ENCODE data around the gene CITED4. TPM values are rescaled to one million over a fixed set of nuclear protein-coding genes. Genes with fewer than 3 reads are reported as not detected.

CITED4 gene
- 1 to 10 TPM; 1.3 to 1.7 TPM for total RNA-seq
- 16.4 TPM for polyA plus RNA-seq

GRCh38 chr1:40862008-40862863 is at the start of gene CITED4:
CITED4 (minus strand) TSS chr1:40862363; CDS start chr1:40862127, 236 bp downstream.
- H3K27ac Mint-ChIP-seq = peak within 1 kb of the TSS; percentile 70 to 98 (median 96)
- H3K4me1 Mint-ChIP-seq = peaks cover 7 to 17% (median 10%) of the 10 kb centered on the region in 3 donors
- H3K27ac ChIP-seq (ENCODE audit: low read depth, low read length) = peak within 1 kb of the TSS; percentile 80
- peak; percentile 93 to 98 (median 93) for DNase-seq
- peaks cover 0 to 1% of the 10 kb centered on the region in 2 donors for H3K27me3 Mint-ChIP-seq
- peak within 1 kb of the TSS; percentile 90 to 99 (median 98) for H3K4me3 Mint-ChIP-seq
- H3K36me3 Mint-ChIP-seq = peaks cover 0 to 3% (median 0%) of the 10 kb centered on the region in 3 donors
- ChIA-PET POLR2A (interaction anchor here (0.6 to 2.3 kb wide), 18 partner anchors 14 to 811 kb away, joined by 3 to 23 read pairs (median 4); partner anchors contain the start of genes CTPS1, NFYC and ZNF684), CTCF (interaction anchor here (0.8 to 5.3 kb wide), 8 partner anchors 9 to 170 kb away, joined by 3 to 28 read pairs (median 4); partner anchors contain the start of genes CTPS1 and NFYC)
- no peaks in the 10 kb centered on the region for H3K36me3 ChIP-seq (ENCODE audit: insufficient read depth, low read length)
- H3K9me3 ChIP-seq (ENCODE audit: low read length) = no peaks in the 10 kb centered on the region
- no peaks in the 10 kb centered on the region for H3K27me3 ChIP-seq (ENCODE audit: insufficient read depth, low read length, poor library complexity, severe bottlenecking)
- no peaks in the 10 kb centered on the region for H3K9me3 Mint-ChIP-seq
- H3K4me1 ChIP-seq (ENCODE audit: insufficient read depth, low read length) = peaks cover 15% of the 10 kb centered on the region
- peak within 1 kb of the TSS; percentile 71 for H3K4me3 ChIP-seq (ENCODE audit: low read length)

DNA sequence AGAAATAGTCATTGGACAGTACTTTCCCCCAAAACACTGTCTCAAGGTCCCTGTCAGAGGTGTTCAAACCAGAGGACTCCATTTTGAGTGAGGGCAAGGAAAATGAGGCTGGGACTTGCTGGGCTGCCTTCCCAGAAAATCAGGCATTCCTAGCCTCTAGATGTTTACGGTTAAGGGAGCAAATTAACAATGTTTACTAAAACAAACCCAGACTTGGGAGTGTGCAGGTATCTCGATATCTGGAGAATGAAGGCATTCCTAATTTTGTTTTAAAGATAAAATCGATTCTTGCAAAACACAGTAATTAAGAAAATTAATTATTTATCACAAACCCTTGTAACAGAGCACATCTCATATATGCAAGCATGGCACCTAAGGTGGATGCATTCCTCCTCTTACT is 48.9 kb upstream of the CITED4 start:
- Mint-ChIP-seq H3K36me3 (peaks cover 0 to 2% (median 0%) of the 10 kb centered on the region in 3 donors), H3K27me3 (peaks cover 0 to 3% of the 10 kb centered on the region in 2 donors), H3K27ac (no peak overlapping the region), H3K9me3 (no peaks in the 10 kb centered on the region), H3K4me1 (no peaks in the 10 kb centered on the region), H3K4me3 (no peak overlapping the region)
- Histone ChIP-seq H3K36me3 (ENCODE audit: insufficient read depth, low read length) (no peaks in the 10 kb centered on the region), H3K4me3 (ENCODE audit: low read length) (no peak overlapping the region), H3K4me1 (ENCODE audit: insufficient read depth, low read length) (no peaks in the 10 kb centered on the region), H3K9me3 (ENCODE audit: low read length) (no peaks in the 10 kb centered on the region), H3K27me3 (ENCODE audit: insufficient read depth, low read length, poor library complexity, severe bottlenecking) (no peaks in the 10 kb centered on the region), H3K27ac (ENCODE audit: low read depth, low read length) (no peak overlapping the region)
- ChIA-PET CTCF (no interaction called here), POLR2A (no interaction called here)
- DNase-seq = no peak

- no peaks in the 10 kb centered on the region for H3K4me1 Mint-ChIP-seq
- no peak overlapping the region for H3K4me3 ChIP-seq (ENCODE audit: low read length)
- H3K4me3 Mint-ChIP-seq = no peak overlapping the region
- ChIA-PET POLR2A (interaction anchor here (0.5 kb wide), 1 partner anchor 91 kb away, joined by 3 read pairs; no protein-coding TSS in a partner anchor), CTCF (no interaction called here)
- H3K36me3 Mint-ChIP-seq = peaks cover 0 to 2% (median 0%) of the 10 kb centered on the region in 3 donors
- H3K27me3 ChIP-seq (ENCODE audit: insufficient read depth, low read length, poor library complexity, severe bottlenecking) = no peaks in the 10 kb centered on the region
- no peak overlapping the region for H3K27ac ChIP-seq (ENCODE audit: low read depth, low read length)
- no peak for DNase-seq
- H3K27me3 Mint-ChIP-seq = peaks cover 1 to 9% of the 10 kb centered on the region in 2 donors
- no peaks in the 10 kb centered on the region for H3K9me3 ChIP-seq (ENCODE audit: low read length)
- no peak overlapping the region for H3K27ac Mint-ChIP-seq
- H3K9me3 Mint-ChIP-seq = no peaks in the 10 kb centered on the region
- no peaks in the 10 kb centered on the region for H3K4me1 ChIP-seq (ENCODE audit: insufficient read depth, low read length)
- H3K36me3 ChIP-seq (ENCODE audit: insufficient read depth, low read length) = no peaks in the 10 kb centered on the region
Measured at GRCh38 chr1:40909281-40909680, 47.1 kb upstream of the CITED4 start.

DNA sequence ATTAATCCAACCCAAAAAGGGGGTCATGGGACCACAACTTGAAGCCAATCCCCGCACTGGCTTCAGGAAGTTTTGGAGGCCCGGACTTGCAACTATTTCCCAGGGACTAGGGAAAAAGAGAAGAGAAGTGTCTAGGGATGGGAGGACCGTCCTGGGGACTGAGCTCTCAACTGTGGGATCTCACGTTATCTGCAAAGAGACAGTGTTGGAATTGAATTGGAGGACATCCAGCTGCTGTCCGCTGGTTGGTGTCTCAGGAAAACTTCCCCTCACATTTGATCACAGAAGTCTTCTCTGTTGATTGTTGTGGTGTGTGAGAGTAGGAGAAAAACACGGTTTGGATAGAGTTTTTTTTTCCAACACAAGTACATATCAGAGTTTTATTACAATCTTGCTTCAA is 46.2 kb upstream of the CITED4 start:
- Mint-ChIP-seq H3K4me1 (no peaks in the 10 kb centered on the region), H3K36me3 (peaks cover 0 to 2% (median 0%) of the 10 kb centered on the region in 3 donors), H3K27ac (no peak overlapping the region), H3K9me3 (no peaks in the 10 kb centered on the region), H3K27me3 (peaks cover 3 to 9% of the 10 kb centered on the region in 2 donors), H3K4me3 (no peak overlapping the region)
- ChIA-PET CTCF (no interaction called here), POLR2A (no interaction called here)
- Histone ChIP-seq H3K9me3 (ENCODE audit: low read length) (no peaks in the 10 kb centered on the region), H3K27ac (ENCODE audit: low read depth, low read length) (no peak overlapping the region), H3K36me3 (ENCODE audit: insufficient read depth, low read length) (no peaks in the 10 kb centered on the region), H3K4me1 (ENCODE audit: insufficient read depth, low read length) (no peaks in the 10 kb centered on the region), H3K4me3 (ENCODE audit: low read length) (no peak overlapping the region), H3K27me3 (ENCODE audit: insufficient read depth, low read length, poor library complexity, severe bottlenecking) (no peaks in the 10 kb centered on the region)
- no peak for DNase-seq

- ChIA-PET CTCF (no interaction called here), POLR2A (no interaction called here)
Measured at GRCh38 chr1:40907899-40908298, 45.7 kb upstream of the CITED4 start.

GRCh38 chr1:40906781-40907400 is 44.7 kb upstream of the CITED4 start:
- H3K27ac Mint-ChIP-seq = no peak overlapping the region
- H3K36me3 ChIP-seq (ENCODE audit: insufficient read depth, low read length) = no peaks in the 10 kb centered on the region
- no peak for DNase-seq
- H3K27me3 Mint-ChIP-seq = peaks cover 3 to 9% of the 10 kb centered on the region in 2 donors
- ChIA-PET POLR2A (no interaction called here), CTCF (no interaction called here)
- no peaks in the 10 kb centered on the region for H3K27me3 ChIP-seq (ENCODE audit: insufficient read depth, low read length, poor library complexity, severe bottlenecking)
- H3K9me3 ChIP-seq (ENCODE audit: low read length) = no peaks in the 10 kb centered on the region
- no peaks in the 10 kb centered on the region for H3K4me1 ChIP-seq (ENCODE audit: insufficient read depth, low read length)
- H3K4me1 Mint-ChIP-seq = no peaks in the 10 kb centered on the region
- H3K4me3 Mint-ChIP-seq = no peak overlapping the region
- no peaks in the 10 kb centered on the region for H3K36me3 Mint-ChIP-seq
- no peak overlapping the region for H3K4me3 ChIP-seq (ENCODE audit: low read length)
- H3K27ac ChIP-seq (ENCODE audit: low read depth, low read length) = no peak overlapping the region
- H3K9me3 Mint-ChIP-seq = no peaks in the 10 kb centered on the region

More at GRCh38 chr1:40907899-40908298, 45.7 kb upstream of the CITED4 start:
- Mint-ChIP-seq H3K4me3 (no peak overlapping the region), H3K36me3 (peaks cover 0 to 2% (median 0%) of the 10 kb centered on the region in 3 donors), H3K27ac (no peak overlapping the region), H3K4me1 (no peaks in the 10 kb centered on the region), H3K9me3 (no peaks in the 10 kb centered on the region), H3K27me3 (peaks cover 3 to 9% of the 10 kb centered on the region in 2 donors)
- H3K9me3 ChIP-seq (ENCODE audit: low read length) = no peaks in the 10 kb centered on the region
- H3K4me3 ChIP-seq (ENCODE audit: low read length) = no peak overlapping the region
- no peak overlapping the region for H3K27ac ChIP-seq (ENCODE audit: low read depth, low read length)
- no peak for DNase-seq
- no peaks in the 10 kb centered on the region for H3K36me3 ChIP-seq (ENCODE audit: insufficient read depth, low read length)
- no peaks in the 10 kb centered on the region for H3K27me3 ChIP-seq (ENCODE audit: insufficient read depth, low read length, poor library complexity, severe bottlenecking)
- H3K4me1 ChIP-seq (ENCODE audit: insufficient read depth, low read length) = no peaks in the 10 kb centered on the region

DNA sequence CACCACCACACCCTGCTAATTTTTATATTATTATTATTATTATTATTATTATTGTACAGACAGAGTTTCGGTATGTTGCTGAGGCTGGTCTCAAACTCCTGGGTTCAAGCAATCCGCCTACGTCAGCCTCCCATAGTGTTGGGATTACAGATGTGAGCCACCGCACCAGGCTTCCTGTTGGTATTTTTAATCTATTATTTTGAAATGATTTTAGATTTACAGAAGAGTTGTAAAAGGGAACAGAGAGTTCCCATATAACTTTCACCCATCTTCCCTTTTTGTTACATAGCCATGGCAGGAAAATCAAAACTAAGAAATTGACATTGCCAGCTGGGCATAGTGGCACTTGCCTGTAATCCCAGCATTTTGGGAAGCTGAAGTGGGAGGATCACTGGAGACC is 42.9 kb upstream of the CITED4 start:
- no peak for DNase-seq
- no peaks in the 10 kb centered on the region for H3K36me3 ChIP-seq (ENCODE audit: insufficient read depth, low read length)
- ChIA-PET POLR2A (no interaction called here), CTCF (no interaction called here)
- Mint-ChIP-seq H3K4me3 (no peak overlapping the region), H3K36me3 (no peaks in the 10 kb centered on the region), H3K27me3 (peaks cover 3 to 9% of the 10 kb centered on the region in 2 donors), H3K27ac (no peak overlapping the region), H3K4me1 (no peaks in the 10 kb centered on the region), H3K9me3 (no peaks in the 10 kb centered on the region)
- H3K27ac ChIP-seq (ENCODE audit: low read depth, low read length) = no peak overlapping the region
- no peaks in the 10 kb centered on the region for H3K27me3 ChIP-seq (ENCODE audit: insufficient read depth, low read length, poor library complexity, severe bottlenecking)
- no peak overlapping the region for H3K4me3 ChIP-seq (ENCODE audit: low read length)
- H3K4me1 ChIP-seq (ENCODE audit: insufficient read depth, low read length) = no peaks in the 10 kb centered on the region
- H3K9me3 ChIP-seq (ENCODE audit: low read length) = no peaks in the 10 kb centered on the region

- no peak overlapping the region for H3K4me3 Mint-ChIP-seq
- Histone ChIP-seq H3K27me3 (ENCODE audit: insufficient read depth, low read length, poor library complexity, severe bottlenecking) (no peaks in the 10 kb centered on the region), H3K9me3 (ENCODE audit: low read length) (no peaks in the 10 kb centered on the region), H3K27ac (ENCODE audit: low read depth, low read length) (no peak overlapping the region), H3K4me3 (ENCODE audit: low read length) (no peak overlapping the region), H3K4me1 (ENCODE audit: insufficient read depth, low read length) (no peaks in the 10 kb centered on the region), H3K36me3 (ENCODE audit: insufficient read depth, low read length) (no peaks in the 10 kb centered on the region)
- no peaks in the 10 kb centered on the region for H3K36me3 Mint-ChIP-seq
- no peaks in the 10 kb centered on the region for H3K9me3 Mint-ChIP-seq
- DNase-seq = no peak
- H3K4me1 Mint-ChIP-seq = no peaks in the 10 kb centered on the region
- CTCF ChIA-PET = no interaction called here
- POLR2A ChIA-PET = no interaction called here
- H3K27ac Mint-ChIP-seq = no peak overlapping the region
- peaks cover 3 to 6% of the 10 kb centered on the region in 2 donors for H3K27me3 Mint-ChIP-seq
Measured at GRCh38 chr1:40903106-40903505, 40.9 kb upstream of the CITED4 start.

Measured in CD8-positive, alpha-beta memory T cell (primary cell).